Hepatocyte (in vitro differentiated cells): ENCODE results near the gene BARX2. TPM values are rescaled to one million over a fixed set of nuclear protein-coding genes. Genes with fewer than 3 reads are reported as not detected.

Experiments
- DNase-seq: peaks from one replicate; pipeline ENCODE4 v3.0.0-alpha.2; 2016; ENCODE audit warnings: low spot score
- H2AFZ ChIP-seq: fragments of 200-600 bp; sonication (generic); 2 replicates; pipeline ENCODE4 v1.6.0; 2016; ENCODE audit warnings: antibody characterized with exemption, mild to moderate bottlenecking
- H3K27ac ChIP-seq: fragments of 200-600 bp; sonication (generic); 2 replicates; pipeline ENCODE4 v1.5.1; 2016; ENCODE audit warnings: mild to moderate bottlenecking
- H3K27me3 ChIP-seq: fragments of 200-600 bp; sonication (generic); 2 replicates; pipeline ENCODE4 v1.6.1; 2016
- H3K36me3 ChIP-seq: fragments of 200-600 bp; sonication (generic); replicated peaks from 2 replicates; pipeline ENCODE4 v1.5.1; 2016; ENCODE audit warnings: low read depth; ENCODE audit not compliant: insufficient read depth
- H3K4me1 ChIP-seq: fragments of 200-600 bp; sonication (generic); 2 replicates; pipeline ENCODE4 v1.5.1; 2016; ENCODE audit warnings: mild to moderate bottlenecking, moderate library complexity; ENCODE audit not compliant: insufficient read depth
- H3K4me2 ChIP-seq: fragments of 200-600 bp; sonication (generic); 2 replicates; pipeline ENCODE4 v1.6.0; 2016
- H3K4me3 ChIP-seq: fragments of 200-600 bp; sonication (generic); 2 replicates; pipeline ENCODE4 v1.5.1; 2016; ENCODE audit warnings: mild to moderate bottlenecking
- H3K79me2 ChIP-seq: fragments of 200-600 bp; sonication (generic); 2 replicates; pipeline ENCODE4 v1.6.0; 2017; ENCODE audit warnings: mild to moderate bottlenecking
- H3K9me2 ChIP-seq: fragments of 200-600 bp; sonication (generic); replicated peaks from 2 replicates; pipeline ENCODE4 v1.6.0; 2017; ENCODE audit warnings: mild to moderate bottlenecking; ENCODE audit not compliant: insufficient read depth
- H3K9me3 ChIP-seq: fragments of 200-600 bp; sonication (generic); 2 replicates; pipeline ENCODE4 v1.5.1; 2016; ENCODE audit warnings: low read depth, mild to moderate bottlenecking
- H4K20me1 ChIP-seq: fragments of 200-600 bp; sonication (generic); 2 replicates; pipeline ENCODE4 v1.6.0; 2016; ENCODE audit warnings: mild to moderate bottlenecking; ENCODE audit not compliant: insufficient read depth, poor library complexity, severe bottlenecking
- EZH2 ChIP-seq: fragments of 200-600 bp; sonication (generic); IDR thresholded peaks from 2 replicates; pipeline ENCODE4 v1.6.1; 2016; ENCODE audit warnings: antibody characterized with exemption, mild to moderate bottlenecking, borderline replicate concordance
- EZH2phosphoT487 ChIP-seq: fragments of 200-600 bp; sonication (generic); IDR thresholded peaks from one replicate; pipeline ENCODE4 v1.6.1; 2018; ENCODE audit warnings: antibody characterized with exemption, mild to moderate bottlenecking, low read depth, moderate library complexity; ENCODE audit not compliant: unreplicated experiment, severe bottlenecking
- WGBS: methylation state at CpG from one replicate; pipeline ENCODE4 v1.1.6; 2016; ENCODE audit warnings: low lambda C conversion rate; ENCODE audit errors: missing lambda C conversion rate; 5-methylcytosine and 5-hydroxymethylcytosine counted together
- polyA plus RNA-seq: library from polyadenylated mRNA; unstranded; fragments of >200 nt; fragmentation: Nextera tagmentation; extraction: Ambion mirVana; gene quantifications from 2 replicates; pipeline ENCODE4 v1.2.1, GENCODE V29; 2016
- total RNA-seq: library from RNA; depleted of rRNA; stranded (reverse); fragments of >200 nt; gene quantifications from 2 replicates; pipeline ENCODE4 v1.2.3, GENCODE V29; 2014
- TF ChIP-seq, protein P1 (sequence below): fragments of 200-600 bp; sonication (generic); IDR thresholded peaks from 2 replicates; pipeline ENCODE4 v1.5.1; 2016; ENCODE audit warnings: antibody characterized with exemption, mild to moderate bottlenecking; ENCODE audit not compliant: poor library complexity

Gene BARX2
- total and polyA plus RNA-seq, 2 experiments from 2014 or later, result 0.10 to 0.77 TPM

DNA sequence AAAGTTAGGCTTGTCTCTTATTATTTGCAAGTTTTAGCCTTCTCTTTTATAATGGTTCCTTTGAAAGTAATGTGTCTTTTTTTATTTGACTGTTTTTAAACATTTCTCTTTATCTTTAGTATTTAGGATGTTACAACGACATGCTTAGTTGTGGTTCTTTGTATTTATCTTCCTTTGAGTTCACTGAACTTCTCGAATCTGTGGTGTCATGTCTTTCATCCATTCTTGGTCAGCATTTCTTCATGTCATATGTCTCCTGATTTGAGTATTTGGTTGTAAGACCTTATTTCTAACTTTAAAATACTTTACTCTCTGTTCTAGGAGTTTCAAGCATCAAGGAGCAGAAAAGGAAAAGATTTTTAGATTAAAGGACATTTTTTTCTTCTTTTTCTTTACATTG, 15.9 kb upstream of the BARX2 start:
- peaks cover 3% of the 10 kb centered on the region for H3K9me3 ChIP-seq
- no peak for DNase-seq
- H4K20me1 ChIP-seq, result no peaks in the 10 kb centered on the region
- H3K4me3 ChIP-seq, result no peak overlapping the region
- H2AFZ ChIP-seq, result no peak overlapping the region
- TF ChIP-seq, protein P1, sequence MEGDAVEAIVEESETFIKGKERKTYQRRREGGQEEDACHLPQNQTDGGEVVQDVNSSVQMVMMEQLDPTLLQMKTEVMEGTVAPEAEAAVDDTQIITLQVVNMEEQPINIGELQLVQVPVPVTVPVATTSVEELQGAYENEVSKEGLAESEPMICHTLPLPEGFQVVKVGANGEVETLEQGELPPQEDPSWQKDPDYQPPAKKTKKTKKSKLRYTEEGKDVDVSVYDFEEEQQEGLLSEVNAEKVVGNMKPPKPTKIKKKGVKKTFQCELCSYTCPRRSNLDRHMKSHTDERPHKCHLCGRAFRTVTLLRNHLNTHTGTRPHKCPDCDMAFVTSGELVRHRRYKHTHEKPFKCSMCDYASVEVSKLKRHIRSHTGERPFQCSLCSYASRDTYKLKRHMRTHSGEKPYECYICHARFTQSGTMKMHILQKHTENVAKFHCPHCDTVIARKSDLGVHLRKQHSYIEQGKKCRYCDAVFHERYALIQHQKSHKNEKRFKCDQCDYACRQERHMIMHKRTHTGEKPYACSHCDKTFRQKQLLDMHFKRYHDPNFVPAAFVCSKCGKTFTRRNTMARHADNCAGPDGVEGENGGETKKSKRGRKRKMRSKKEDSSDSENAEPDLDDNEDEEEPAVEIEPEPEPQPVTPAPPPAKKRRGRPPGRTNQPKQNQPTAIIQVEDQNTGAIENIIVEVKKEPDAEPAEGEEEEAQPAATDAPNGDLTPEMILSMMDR, result no peak
- TF ChIP-seq EZH2 (no peak), EZH2phosphoT487 (no peak)
- peaks cover 12% of the 10 kb centered on the region for H3K27me3 ChIP-seq
- H3K9me2 ChIP-seq, result no peaks in the 10 kb centered on the region
- no peaks in the 10 kb centered on the region for H3K79me2 ChIP-seq
- H3K27ac ChIP-seq, result no peak overlapping the region
- no peaks in the 10 kb centered on the region for H3K36me3 ChIP-seq
- no peak overlapping the region for H3K4me2 ChIP-seq
- WGBS, result 83% methylated on average over 2 of the region's 2 CpGs
- no peaks in the 10 kb centered on the region for H3K4me1 ChIP-seq

DNA sequence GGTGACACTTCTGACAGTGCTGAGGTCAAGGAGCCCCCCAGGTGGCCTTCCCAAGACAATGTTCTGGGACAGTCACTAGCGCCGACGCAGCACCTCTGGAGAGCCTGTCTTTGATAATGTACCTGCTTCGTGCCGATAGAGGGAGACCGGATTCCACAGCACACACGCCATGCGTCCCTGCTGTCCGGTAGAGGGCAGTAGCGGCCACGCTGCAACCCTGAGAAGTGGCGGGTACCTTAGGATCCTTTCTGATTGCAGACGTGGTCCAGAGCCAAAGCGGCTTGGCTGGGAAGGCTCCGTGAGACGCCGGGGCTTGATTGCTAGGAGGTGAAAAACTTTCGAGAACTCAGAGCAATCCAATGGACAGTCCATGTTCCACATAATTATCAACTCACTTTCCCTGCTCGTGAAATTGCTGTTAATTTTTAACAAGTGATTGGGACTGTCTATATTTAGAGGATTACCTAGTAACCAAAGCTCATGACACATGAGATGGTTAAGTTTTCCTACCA, 11.4 kb upstream of the BARX2 start:
- TF ChIP-seq, protein P1, result peak; percentile 100
- no peak for TF ChIP-seq EZH2phosphoT487
- TF ChIP-seq EZH2, result no peak
- Histone ChIP-seq H3K4me3 (no peak overlapping the region), H3K4me1 (no peaks in the 10 kb centered on the region), H3K36me3 (no peaks in the 10 kb centered on the region), H3K4me2 (peak overlapping the region; percentile 55), H3K27me3 (peaks cover 48% of the 10 kb centered on the region), H3K9me2 (no peaks in the 10 kb centered on the region), H2AFZ (no peak overlapping the region), H3K79me2 (no peaks in the 10 kb centered on the region), H4K20me1 (no peaks in the 10 kb centered on the region), H3K27ac (no peak overlapping the region), H3K9me3 (peaks cover 2% of the 10 kb centered on the region)
- DNase-seq, result peak; percentile 92
- WGBS, result 3% methylated on average over 19 of the region's 19 CpGs

DNA sequence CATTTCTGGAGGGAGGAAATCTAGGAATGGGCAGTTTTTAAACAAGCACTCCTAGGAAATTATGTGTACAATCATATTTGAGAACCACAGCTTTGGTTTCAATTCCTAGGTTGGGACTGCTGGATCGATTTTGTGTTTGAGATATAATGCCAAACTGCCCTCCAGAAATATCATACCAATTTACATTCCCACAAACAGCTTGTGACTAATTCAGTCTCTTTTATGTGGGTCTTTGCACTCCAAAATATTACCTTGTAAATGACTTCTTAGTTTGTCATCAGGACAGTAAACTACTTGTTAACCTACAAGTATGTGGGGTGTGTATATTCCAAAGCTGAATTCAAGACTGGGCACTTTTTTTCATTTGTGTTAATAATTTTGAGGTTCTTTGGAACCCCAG, 9.8 kb upstream of the BARX2 start:
- Histone ChIP-seq H3K79me2 (no peaks in the 10 kb centered on the region), H3K9me3 (no peaks in the 10 kb centered on the region), H3K27ac (no peak overlapping the region), H3K4me2 (no peak overlapping the region), H4K20me1 (no peaks in the 10 kb centered on the region), H3K36me3 (no peaks in the 10 kb centered on the region), H2AFZ (no peak overlapping the region), H3K4me3 (no peak overlapping the region), H3K9me2 (no peaks in the 10 kb centered on the region), H3K4me1 (no peaks in the 10 kb centered on the region), H3K27me3 (peaks cover 64% of the 10 kb centered on the region)
- 56% methylated on average over 1 of the region's 1 CpG for WGBS
- DNase-seq, result no peak
- no peak for TF ChIP-seq EZH2phosphoT487
- TF ChIP-seq, protein P1, result no peak
